ENCODE results near the gene ADAM19.

DNA sequence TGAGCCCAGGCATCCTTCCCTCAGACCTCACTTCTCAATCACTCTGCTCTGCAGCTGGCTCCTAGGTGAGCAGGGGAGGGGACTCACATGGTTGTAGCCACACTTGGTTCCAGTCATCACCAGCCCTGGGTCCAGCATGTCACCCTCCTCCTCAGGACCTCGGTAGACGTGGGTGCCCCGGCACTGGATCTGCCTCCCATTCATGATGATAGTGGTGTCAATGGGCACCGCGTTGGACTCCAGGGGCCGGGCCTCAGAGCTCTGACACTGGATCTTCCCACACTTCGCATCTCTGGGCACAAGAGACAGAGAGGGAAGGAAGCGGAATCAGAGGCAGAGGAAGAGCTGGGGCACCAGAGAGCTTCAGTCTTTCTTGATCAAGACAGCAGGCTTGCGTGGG lies 82.7 kb downstream of the ADAM19 start:
- TF ChIP-seq, protein P1, sequence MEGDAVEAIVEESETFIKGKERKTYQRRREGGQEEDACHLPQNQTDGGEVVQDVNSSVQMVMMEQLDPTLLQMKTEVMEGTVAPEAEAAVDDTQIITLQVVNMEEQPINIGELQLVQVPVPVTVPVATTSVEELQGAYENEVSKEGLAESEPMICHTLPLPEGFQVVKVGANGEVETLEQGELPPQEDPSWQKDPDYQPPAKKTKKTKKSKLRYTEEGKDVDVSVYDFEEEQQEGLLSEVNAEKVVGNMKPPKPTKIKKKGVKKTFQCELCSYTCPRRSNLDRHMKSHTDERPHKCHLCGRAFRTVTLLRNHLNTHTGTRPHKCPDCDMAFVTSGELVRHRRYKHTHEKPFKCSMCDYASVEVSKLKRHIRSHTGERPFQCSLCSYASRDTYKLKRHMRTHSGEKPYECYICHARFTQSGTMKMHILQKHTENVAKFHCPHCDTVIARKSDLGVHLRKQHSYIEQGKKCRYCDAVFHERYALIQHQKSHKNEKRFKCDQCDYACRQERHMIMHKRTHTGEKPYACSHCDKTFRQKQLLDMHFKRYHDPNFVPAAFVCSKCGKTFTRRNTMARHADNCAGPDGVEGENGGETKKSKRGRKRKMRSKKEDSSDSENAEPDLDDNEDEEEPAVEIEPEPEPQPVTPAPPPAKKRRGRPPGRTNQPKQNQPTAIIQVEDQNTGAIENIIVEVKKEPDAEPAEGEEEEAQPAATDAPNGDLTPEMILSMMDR (IDR thresholded peaks at IDR 0.05), result no peak
- no peak for TF ChIP-seq POLR2AphosphoS5 (IDR thresholded peaks at IDR 0.05; ENCODE audit: low read depth, low read length)
- TF ChIP-seq, protein P2, sequence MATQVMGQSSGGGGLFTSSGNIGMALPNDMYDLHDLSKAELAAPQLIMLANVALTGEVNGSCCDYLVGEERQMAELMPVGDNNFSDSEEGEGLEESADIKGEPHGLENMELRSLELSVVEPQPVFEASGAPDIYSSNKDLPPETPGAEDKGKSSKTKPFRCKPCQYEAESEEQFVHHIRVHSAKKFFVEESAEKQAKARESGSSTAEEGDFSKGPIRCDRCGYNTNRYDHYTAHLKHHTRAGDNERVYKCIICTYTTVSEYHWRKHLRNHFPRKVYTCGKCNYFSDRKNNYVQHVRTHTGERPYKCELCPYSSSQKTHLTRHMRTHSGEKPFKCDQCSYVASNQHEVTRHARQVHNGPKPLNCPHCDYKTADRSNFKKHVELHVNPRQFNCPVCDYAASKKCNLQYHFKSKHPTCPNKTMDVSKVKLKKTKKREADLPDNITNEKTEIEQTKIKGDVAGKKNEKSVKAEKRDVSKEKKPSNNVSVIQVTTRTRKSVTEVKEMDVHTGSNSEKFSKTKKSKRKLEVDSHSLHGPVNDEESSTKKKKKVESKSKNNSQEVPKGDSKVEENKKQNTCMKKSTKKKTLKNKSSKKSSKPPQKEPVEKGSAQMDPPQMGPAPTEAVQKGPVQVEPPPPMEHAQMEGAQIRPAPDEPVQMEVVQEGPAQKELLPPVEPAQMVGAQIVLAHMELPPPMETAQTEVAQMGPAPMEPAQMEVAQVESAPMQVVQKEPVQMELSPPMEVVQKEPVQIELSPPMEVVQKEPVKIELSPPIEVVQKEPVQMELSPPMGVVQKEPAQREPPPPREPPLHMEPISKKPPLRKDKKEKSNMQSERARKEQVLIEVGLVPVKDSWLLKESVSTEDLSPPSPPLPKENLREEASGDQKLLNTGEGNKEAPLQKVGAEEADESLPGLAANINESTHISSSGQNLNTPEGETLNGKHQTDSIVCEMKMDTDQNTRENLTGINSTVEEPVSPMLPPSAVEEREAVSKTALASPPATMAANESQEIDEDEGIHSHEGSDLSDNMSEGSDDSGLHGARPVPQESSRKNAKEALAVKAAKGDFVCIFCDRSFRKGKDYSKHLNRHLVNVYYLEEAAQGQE (IDR thresholded peaks at IDR 0.05; ENCODE audit: insufficient read depth in 1 of 2, low read depth in 2 of 2, low read length in 1 of 2), result no peak

All from Panc1 (cell line).